CD4-positive, CD25-positive, alpha-beta regulatory T cell (primary cell): Measurements from ENCODE around the gene UBFD1. TPM values are rescaled to one million over a fixed set of nuclear protein-coding genes. Genes with fewer than 3 reads are reported as not detected.

Experiments used
- ATAC-seq, 2 donors: fragments of 150-1000 bp; cut with Tn5 transposase; one replicate each; pipeline ENCODE4 v1.10.0; 2021; ENCODE audit warnings: low read depth in 2 of 2, moderate number of reproducible peaks in 2 of 2, moderate library complexity in 1 of 2
- DNase-seq, 3 donors: peaks; one replicate each; pipeline versions ENCODE4 v3.0.0 to v3.0.0-alpha.2; 2012 to 2022; ENCODE audit warnings: mixed read lengths in 1 of 3
- H3K27ac ChIP-seq: one replicate; pipeline ENCODE4 v1.7.0; 2013; ENCODE audit warnings: mild to moderate bottlenecking, low read length; ENCODE audit not compliant: insufficient read depth, poor library complexity, severe bottlenecking
- H3K27me3 ChIP-seq: one replicate; pipeline ENCODE4 v1.7.0; 2013; ENCODE audit warnings: low read length; ENCODE audit not compliant: control insufficient read depth, insufficient read depth
- H3K36me3 ChIP-seq: one replicate; pipeline ENCODE4 v1.7.0; 2013; ENCODE audit warnings: mild to moderate bottlenecking, low read length, moderate library complexity; ENCODE audit not compliant: control insufficient read depth, insufficient read depth
- H3K4me1 ChIP-seq: 2 replicates; pipeline ENCODE4 v1.7.0; 2013; ENCODE audit warnings: mild to moderate bottlenecking, low read length; ENCODE audit not compliant: insufficient read depth, control insufficient read depth, poor library complexity, severe bottlenecking
- H3K4me3 ChIP-seq: one replicate; pipeline ENCODE4 v1.7.0; 2013; ENCODE audit warnings: low read depth, mild to moderate bottlenecking, low read length, moderate library complexity
- H3K9me3 ChIP-seq, 2 experiments: 1 replicate in 1 of 2; 2 replicates in 1 of 2; pipeline ENCODE4 v1.7.0; 2013; ENCODE audit warnings: low read length in 2 of 2, mild to moderate bottlenecking in 1 of 2, moderate library complexity in 1 of 2; ENCODE audit not compliant: control insufficient read depth in 2 of 2
- H3K27ac Mint-ChIP-seq, 3 donors: one replicate each; pipeline ENCODE4 v1.8.0; 2020 to 2022; ENCODE audit warnings: mild to moderate bottlenecking in 3 of 3, mixed read lengths in 3 of 3, moderate library complexity in 2 of 3
- H3K27me3 Mint-ChIP-seq: one replicate; pipeline ENCODE4 v1.8.0; 2022; ENCODE audit warnings: mild to moderate bottlenecking, mixed read lengths
- H3K36me3 Mint-ChIP-seq: one replicate; pipeline ENCODE4 v1.8.0; 2020; ENCODE audit warnings: mixed read lengths
- H3K4me1 Mint-ChIP-seq, 4 donors: one replicate each; pipeline ENCODE4 v1.8.0; 2020 to 2022; ENCODE audit warnings: mixed read lengths in 4 of 4, mild to moderate bottlenecking in 1 of 4
- H3K4me3 Mint-ChIP-seq, 4 donors: one replicate each; pipeline ENCODE4 v1.8.0; 2020 to 2022; ENCODE audit warnings: mild to moderate bottlenecking in 4 of 4, mixed read lengths in 4 of 4, moderate library complexity in 3 of 4
- H3K9me3 Mint-ChIP-seq, 7 donors: one replicate each; pipeline ENCODE4 v1.8.0; 2020 to 2022; ENCODE audit warnings: mixed read lengths in 7 of 7, mild to moderate bottlenecking in 3 of 7, moderate library complexity in 2 of 7
- polyA plus RNA-seq, 4 donors: library from polyadenylated mRNA; unstranded; fragments of 300-500 nt; fragmentation: Illumina TruSeq; gene quantifications; one replicate each; pipeline ENCODE4 v1.2.3, GENCODE V29; 2021
- total RNA-seq: library from RNA; stranded (reverse); gene quantifications from one replicate; pipeline ENCODE4 v1.2.3, GENCODE V29; 2022

UBFD1 gene
- total and polyA plus RNA-seq, 5 donors from 2014 or later, result 13.0 to 38.8 (median 15.5) TPM

GRCh38 chr16:23571895-23572294 lies 14.4 kb downstream of the UBFD1 start:
- Mint-ChIP-seq H3K36me3 (peaks cover 28% of the 10 kb centered on the region), H3K9me3 (no peaks in the 10 kb centered on the region), H3K4me1 (peaks cover 0 to 4% (median 2%) of the 10 kb centered on the region in 4 donors), H3K27me3 (no peaks in the 10 kb centered on the region), H3K4me3 (no peak overlapping the region), H3K27ac (no peak overlapping the region)
- Histone ChIP-seq H3K27ac (no peak overlapping the region), H3K9me3 (no peaks in the 10 kb centered on the region), H3K4me1 (no peaks in the 10 kb centered on the region), H3K27me3 (no peaks in the 10 kb centered on the region), H3K4me3 (no peak overlapping the region), H3K36me3 (peaks cover 71% of the 10 kb centered on the region)
- DNase-seq (no peak), ATAC-seq (no peak)

- Mint-ChIP-seq H3K27me3 (no peaks in the 10 kb centered on the region), H3K27ac (no peak overlapping the region), H3K4me1 (peaks cover 0 to 4% (median 2%) of the 10 kb centered on the region in 4 donors), H3K4me3 (no peak overlapping the region), H3K9me3 (no peaks in the 10 kb centered on the region), H3K36me3 (peaks cover 24% of the 10 kb centered on the region)
- H3K4me3 ChIP-seq, result no peak overlapping the region
- no peaks in the 10 kb centered on the region for H3K4me1 ChIP-seq
- H3K36me3 ChIP-seq, result peaks cover 66% of the 10 kb centered on the region
- DNase-seq, result no peak
- no peaks in the 10 kb centered on the region for H3K9me3 ChIP-seq
- ATAC-seq, result no peak
- no peaks in the 10 kb centered on the region for H3K27me3 ChIP-seq
- H3K27ac ChIP-seq, result no peak overlapping the region
Observed at GRCh38 chr16:23572394-23572793, 14.9 kb downstream of the UBFD1 start.

GRCh38 chr16:23573817-23574216 lies 16.3 kb downstream of the UBFD1 start:
- Mint-ChIP-seq H3K27ac (peak overlapping the region in 1 of 3 donors; percentile 7), H3K4me1 (peaks cover 0 to 4% (median 2%) of the 10 kb centered on the region in 4 donors), H3K36me3 (peaks cover 22% of the 10 kb centered on the region), H3K9me3 (no peaks in the 10 kb centered on the region), H3K27me3 (no peaks in the 10 kb centered on the region), H3K4me3 (no peak overlapping the region)
- no peak for DNase-seq
- no peak for ATAC-seq
- H3K4me1 ChIP-seq, result no peaks in the 10 kb centered on the region
- no peak overlapping the region for H3K27ac ChIP-seq
- no peaks in the 10 kb centered on the region for H3K27me3 ChIP-seq
- H3K36me3 ChIP-seq, result peaks cover 53% of the 10 kb centered on the region
- no peak overlapping the region for H3K4me3 ChIP-seq
- no peaks in the 10 kb centered on the region for H3K9me3 ChIP-seq

- Mint-ChIP-seq H3K27me3 (no peaks in the 10 kb centered on the region), H3K4me1 (peaks cover 0 to 4% (median 2%) of the 10 kb centered on the region in 4 donors), H3K36me3 (peaks cover 23% of the 10 kb centered on the region), H3K27ac (peak overlapping the region in 1 of 3 donors; percentile 76), H3K4me3 (no peak overlapping the region), H3K9me3 (peaks cover 0 to 1% (median 0%) of the 10 kb centered on the region in 7 donors)
- Histone ChIP-seq H3K4me1 (no peaks in the 10 kb centered on the region), H3K9me3 (no peaks in the 10 kb centered on the region), H3K27me3 (no peaks in the 10 kb centered on the region), H3K27ac (no peak overlapping the region), H3K4me3 (no peak overlapping the region), H3K36me3 (peaks cover 46% of the 10 kb centered on the region)
- DNase-seq, result peak in 1 of 3 donors; percentile 7
- ATAC-seq, result no peak
Observed at GRCh38 chr16:23575834-23576233, 18.3 kb downstream of the UBFD1 start.

- peaks cover 40% of the 10 kb centered on the region for H3K36me3 ChIP-seq
- no peaks in the 10 kb centered on the region for H3K9me3 ChIP-seq
- H3K4me1 ChIP-seq, result no peaks in the 10 kb centered on the region
- no peaks in the 10 kb centered on the region for H3K27me3 ChIP-seq
- no peak overlapping the region for H3K4me3 Mint-ChIP-seq
- H3K9me3 Mint-ChIP-seq, result peaks cover 0 to 1% (median 0%) of the 10 kb centered on the region in 7 donors
- DNase-seq, result no peak
- H3K27ac Mint-ChIP-seq, result no peak overlapping the region
- H3K4me3 ChIP-seq, result no peak overlapping the region
- no peaks in the 10 kb centered on the region for H3K27me3 Mint-ChIP-seq
- H3K36me3 Mint-ChIP-seq, result peaks cover 25% of the 10 kb centered on the region
- peaks cover 0 to 4% (median 0%) of the 10 kb centered on the region in 4 donors for H3K4me1 Mint-ChIP-seq
- no peak for ATAC-seq
- no peak overlapping the region for H3K27ac ChIP-seq
Observed at GRCh38 chr16:23577493-23577892, 20.0 kb downstream of the UBFD1 start.

- no peaks in the 10 kb centered on the region for H3K27me3 ChIP-seq
- H3K4me3 ChIP-seq, result no peak overlapping the region
- Mint-ChIP-seq H3K36me3 (peaks cover 25% of the 10 kb centered on the region), H3K27ac (no peak overlapping the region), H3K4me3 (no peak overlapping the region), H3K27me3 (no peaks in the 10 kb centered on the region), H3K4me1 (peaks cover 0 to 4% (median 0%) of the 10 kb centered on the region in 4 donors), H3K9me3 (peaks cover 0 to 1% (median 0%) of the 10 kb centered on the region in 7 donors)
- H3K36me3 ChIP-seq, result peaks cover 32% of the 10 kb centered on the region
- no peaks in the 10 kb centered on the region for H3K9me3 ChIP-seq
- ATAC-seq (no peak), DNase-seq (no peak)
- no peaks in the 10 kb centered on the region for H3K4me1 ChIP-seq
- no peak overlapping the region for H3K27ac ChIP-seq
Observed at GRCh38 chr16:23578101-23578830, 20.7 kb downstream of the UBFD1 start.

GRCh38 chr16:23579371-23579770 lies 21.8 kb downstream of the UBFD1 start:
- Histone ChIP-seq H3K4me1 (no peaks in the 10 kb centered on the region), H3K27ac (no peak overlapping the region), H3K4me3 (no peak overlapping the region), H3K36me3 (peaks cover 28% of the 10 kb centered on the region), H3K27me3 (no peaks in the 10 kb centered on the region), H3K9me3 (no peaks in the 10 kb centered on the region)
- Mint-ChIP-seq H3K27me3 (no peaks in the 10 kb centered on the region), H3K36me3 (peaks cover 27% of the 10 kb centered on the region), H3K27ac (no peak overlapping the region), H3K9me3 (peaks cover 0 to 1% (median 0%) of the 10 kb centered on the region in 7 donors), H3K4me1 (no peaks in the 10 kb centered on the region), H3K4me3 (no peak overlapping the region)
- DNase-seq (no peak), ATAC-seq (no peak)

- H3K36me3 Mint-ChIP-seq, result peaks cover 27% of the 10 kb centered on the region
- no peaks in the 10 kb centered on the region for H3K9me3 ChIP-seq
- ATAC-seq (no peak), DNase-seq (no peak)
- H3K27ac ChIP-seq, result no peak overlapping the region
- H3K36me3 ChIP-seq, result peaks cover 35% of the 10 kb centered on the region
- no peaks in the 10 kb centered on the region for H3K27me3 ChIP-seq
- H3K27me3 Mint-ChIP-seq, result no peaks in the 10 kb centered on the region
- H3K4me3 ChIP-seq, result no peak overlapping the region
- peaks cover 0 to 1% (median 0%) of the 10 kb centered on the region in 7 donors for H3K9me3 Mint-ChIP-seq
- no peak overlapping the region for H3K27ac Mint-ChIP-seq
- H3K4me3 Mint-ChIP-seq, result no peak overlapping the region
- no peaks in the 10 kb centered on the region for H3K4me1 ChIP-seq
- H3K4me1 Mint-ChIP-seq, result no peaks in the 10 kb centered on the region
Observed at GRCh38 chr16:23580391-23580790, 22.9 kb downstream of the UBFD1 start.
